IPS-NIHi11 (cell line): Measurements from ENCODE around the gene MIS12.

Source experiments
- DNase-seq: peaks from one replicate; pipeline ENCODE4 v3.0.0; 2012; ENCODE audit warnings: mixed read lengths, low spot score

MIS12 gene

GRCh38 chr17:5500247-5500588, 13.9 kb downstream of the MIS12 start:
- no peak for DNase-seq

GRCh38 chr17:5500589-5501391, 14.4 kb downstream of the MIS12 start:
- peak; percentile 99 for DNase-seq

GRCh38 chr17:5501685-5502084, 15.3 kb downstream of the MIS12 start:
- DNase-seq = no peak

- DNase-seq = no peak
Observed at GRCh38 chr17:5502552-5502951, 16.2 kb downstream of the MIS12 start.

GRCh38 chr17:5506307-5506706, 19.9 kb downstream of the MIS12 start:
- DNase-seq = no peak

GRCh38 chr17:5508810-5509209, 22.4 kb downstream of the MIS12 start:
- peak; percentile 61 for DNase-seq

- DNase-seq = no peak
Observed at GRCh38 chr17:5509482-5509881, 23.1 kb downstream of the MIS12 start.

GRCh38 chr17:5510771-5511170, 24.4 kb downstream of the MIS12 start:
- DNase-seq = no peak

GRCh38 chr17:5511401-5512225, 25.2 kb downstream of the MIS12 start:
- peak; percentile 44 for DNase-seq

GRCh38 chr17:5513628-5514027, 27.3 kb downstream of the MIS12 start:
- DNase-seq = no peak

- no peak for DNase-seq
Observed at GRCh38 chr17:5514976-5515375, 28.6 kb downstream of the MIS12 start.

- no peak for DNase-seq
Observed at GRCh38 chr17:5516060-5516792, 29.9 kb downstream of the MIS12 start.

- DNase-seq = no peak
Observed at GRCh38 chr17:5522476-5522875, 36.1 kb downstream of the MIS12 start.

GRCh38 chr17:5523249-5523648, 36.9 kb downstream of the MIS12 start:
- no peak for DNase-seq

GRCh38 chr17:5526821-5527598, 40.6 kb downstream of the MIS12 start:
- peak; percentile 57 for DNase-seq

- no peak for DNase-seq
Observed at GRCh38 chr17:5527601-5528250, 41.4 kb downstream of the MIS12 start.

GRCh38 chr17:5530265-5531084, 44.1 kb downstream of the MIS12 start:
- no peak for DNase-seq

- no peak for DNase-seq
Observed at GRCh38 chr17:5531085-5531418, 44.7 kb downstream of the MIS12 start.

GRCh38 chr17:5532581-5532980, 46.2 kb downstream of the MIS12 start:
- no peak for DNase-seq

- no peak for DNase-seq
Observed at GRCh38 chr17:5533486-5534315, 47.3 kb downstream of the MIS12 start.
